ENCODE data around the gene AIFM1.
A peak's percentile ranks its signal among the peaks of the same experiment; 100 is the strongest.

AIFM1 gene

GRCh38 chrX:130171446-130172126, 5.9 kb upstream of the AIFM1 start, which contains the start of gene RAB33A:
Gene RAB33A, plus strand, starts transcription at chrX:130171962. Its CDS starts 101 bp downstream, at chrX:130172063.
- no peak for DNase-seq (ENCODE audit: extremely low read depth, low read depth)
- H3K4me3 ChIP-seq (replicated peaks; ENCODE audit: low read depth, low read length) = peak within 1 kb of the TSS; percentile 43
- TF ChIP-seq, protein P1, sequence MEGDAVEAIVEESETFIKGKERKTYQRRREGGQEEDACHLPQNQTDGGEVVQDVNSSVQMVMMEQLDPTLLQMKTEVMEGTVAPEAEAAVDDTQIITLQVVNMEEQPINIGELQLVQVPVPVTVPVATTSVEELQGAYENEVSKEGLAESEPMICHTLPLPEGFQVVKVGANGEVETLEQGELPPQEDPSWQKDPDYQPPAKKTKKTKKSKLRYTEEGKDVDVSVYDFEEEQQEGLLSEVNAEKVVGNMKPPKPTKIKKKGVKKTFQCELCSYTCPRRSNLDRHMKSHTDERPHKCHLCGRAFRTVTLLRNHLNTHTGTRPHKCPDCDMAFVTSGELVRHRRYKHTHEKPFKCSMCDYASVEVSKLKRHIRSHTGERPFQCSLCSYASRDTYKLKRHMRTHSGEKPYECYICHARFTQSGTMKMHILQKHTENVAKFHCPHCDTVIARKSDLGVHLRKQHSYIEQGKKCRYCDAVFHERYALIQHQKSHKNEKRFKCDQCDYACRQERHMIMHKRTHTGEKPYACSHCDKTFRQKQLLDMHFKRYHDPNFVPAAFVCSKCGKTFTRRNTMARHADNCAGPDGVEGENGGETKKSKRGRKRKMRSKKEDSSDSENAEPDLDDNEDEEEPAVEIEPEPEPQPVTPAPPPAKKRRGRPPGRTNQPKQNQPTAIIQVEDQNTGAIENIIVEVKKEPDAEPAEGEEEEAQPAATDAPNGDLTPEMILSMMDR (IDR thresholded peaks at IDR 0.05; ENCODE audit: low read depth, low read length, missing control alignments) = no peak

DNA sequence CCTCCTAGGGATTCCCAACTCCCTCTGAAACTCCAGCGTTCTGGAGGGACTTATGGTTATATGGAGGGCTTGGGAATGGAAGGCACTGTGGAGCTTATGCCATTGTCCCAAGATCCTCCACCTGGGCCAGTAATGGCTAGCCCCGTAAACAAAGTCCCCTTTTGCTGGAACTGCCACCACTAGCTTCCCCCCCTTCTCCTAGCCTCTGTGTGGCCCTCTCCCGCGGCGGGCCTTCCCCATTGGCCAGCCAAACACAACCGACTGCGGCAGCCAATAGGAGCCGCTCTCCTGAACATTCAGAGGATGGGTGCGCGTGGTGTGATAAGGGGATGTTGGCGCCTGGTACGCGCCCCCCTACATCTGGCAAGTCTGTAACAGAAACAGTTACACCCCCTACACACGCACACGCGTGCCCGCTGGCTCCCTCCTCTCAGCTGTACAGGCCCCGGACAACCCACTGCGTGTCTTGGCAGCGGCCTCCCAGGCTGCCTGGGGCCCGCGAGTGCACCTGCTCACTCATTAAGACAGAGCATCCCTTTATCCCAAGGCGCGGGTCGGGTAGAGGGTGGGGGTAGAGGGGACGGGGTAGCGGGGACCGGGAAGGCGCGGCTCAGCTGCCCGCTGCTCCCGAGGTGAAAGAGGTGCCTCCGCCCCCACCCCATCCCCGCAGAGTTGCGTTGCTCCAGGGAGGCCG, 5.3 kb upstream of the AIFM1 start:
- H3K4me3 ChIP-seq (replicated peaks; ENCODE audit: low read depth, low read length) = peak overlapping the region; percentile 43
- DNase-seq (ENCODE audit: extremely low read depth, low read depth) = no peak
- TF ChIP-seq, protein P1 (IDR thresholded peaks at IDR 0.05; ENCODE audit: low read depth, low read length, missing control alignments) = no peak

GRCh38 chrX:130167040-130167439, 1.4 kb upstream of the AIFM1 start:
- H3K4me3 ChIP-seq (replicated peaks; ENCODE audit: low read depth, low read length) = peak overlapping the region; percentile 56
- DNase-seq (ENCODE audit: extremely low read depth, low read depth) = no peak

GRCh38 chrX:130166503-130166777, 799 bp upstream of the AIFM1 start:
- peak overlapping the region; percentile 56 for H3K4me3 ChIP-seq (replicated peaks; ENCODE audit: low read depth, low read length)
- TF ChIP-seq, protein P1 (IDR thresholded peaks at IDR 0.05; ENCODE audit: low read depth, low read length, missing control alignments) = no peak
- DNase-seq (ENCODE audit: extremely low read depth, low read depth) = no peak

More at GRCh38 chrX:130167040-130167439, 1.4 kb upstream of the AIFM1 start:
- TF ChIP-seq, protein P1 (IDR thresholded peaks at IDR 0.05; ENCODE audit: low read depth, low read length, missing control alignments) = no peak

- peak overlapping the region; percentile 56 for H3K4me3 ChIP-seq (replicated peaks; ENCODE audit: low read depth, low read length)
- TF ChIP-seq, protein P1 (IDR thresholded peaks at IDR 0.05; ENCODE audit: low read depth, low read length, missing control alignments) = no peak
- DNase-seq (ENCODE audit: extremely low read depth, low read depth) = no peak
Observed at GRCh38 chrX:130165181-130165702, 399 bp downstream of the AIFM1 start.

DNA sequence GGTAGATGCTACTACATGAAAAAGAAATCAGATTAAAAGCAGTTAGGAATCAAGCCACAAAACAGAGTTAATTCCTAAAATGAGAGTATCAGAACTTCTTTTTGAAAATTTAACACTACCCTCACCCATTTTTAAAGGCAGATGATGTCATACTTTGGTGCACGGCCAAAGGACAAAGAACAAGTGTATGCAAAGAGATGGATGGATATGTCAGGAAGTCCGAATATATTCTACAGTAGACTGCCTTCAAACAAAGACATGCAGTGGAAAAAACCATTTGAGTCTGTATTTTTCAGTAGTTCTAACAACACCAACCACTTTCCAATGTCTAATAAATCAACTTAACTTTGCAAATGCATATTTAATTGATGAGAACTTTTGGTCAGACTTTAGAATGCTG, 2.2 kb downstream of the AIFM1 start:
- H3K4me3 ChIP-seq (replicated peaks; ENCODE audit: low read depth, low read length) = no peak overlapping the region
- TF ChIP-seq, protein P1 (IDR thresholded peaks at IDR 0.05; ENCODE audit: low read depth, low read length, missing control alignments) = no peak
- DNase-seq (ENCODE audit: extremely low read depth, low read depth) = no peak

Data from HFF-Myc (cell line).